RWPE2 (cell line): ENCODE data around the gene NFIX.

Experiments used
- ATAC-seq: fragments of 200-7000 bp; cut with Tn5 transposase; 3 replicates; pipeline ENCODE4 v1.9.1; 2021; ENCODE audit warnings: low read depth
- DNase-seq: peaks from one replicate; pipeline ENCODE4 v3.0.0-alpha.2; 2020; ENCODE audit warnings: low spot score
- H3K27ac ChIP-seq: fragments of 450-650 bp; 2 replicates; pipeline ENCODE4 v1.5.1; 2017; ENCODE audit warnings: mild to moderate bottlenecking; ENCODE audit not compliant: poor library complexity, severe bottlenecking
- H3K27me3 ChIP-seq: fragments of 250-450 bp; sonication (Bioruptor Pico); 2 replicates; pipeline ENCODE4 v1.5.1; 2021; ENCODE audit warnings: mild to moderate bottlenecking, moderate library complexity; ENCODE audit not compliant: insufficient read depth, poor library complexity, severe bottlenecking
- H3K36me3 ChIP-seq: fragments of 250-450 bp; sonication (Bioruptor Pico); 2 replicates; pipeline ENCODE4 v1.5.1; 2020; ENCODE audit warnings: low read depth, mild to moderate bottlenecking, moderate library complexity
- H3K4me1 ChIP-seq: fragments of 250-450 bp; sonication (Bioruptor Pico); 2 replicates; pipeline ENCODE4 v1.5.1; 2021; ENCODE audit warnings: mild to moderate bottlenecking, moderate library complexity; ENCODE audit not compliant: insufficient read depth, poor library complexity, severe bottlenecking
- H3K4me3 ChIP-seq: fragments of 250-450 bp; sonication (Bioruptor Pico); 2 replicates; pipeline ENCODE4 v1.5.1; 2021; ENCODE audit warnings: mild to moderate bottlenecking, moderate library complexity; ENCODE audit not compliant: severe bottlenecking
- H3K9me3 ChIP-seq: fragments of 250-450 bp; sonication (Bioruptor Pico); 2 replicates; pipeline ENCODE4 v1.5.1; 2021; ENCODE audit warnings: mild to moderate bottlenecking, moderate library complexity; ENCODE audit not compliant: severe bottlenecking
- CTCF ChIP-seq: fragments of 450-650 bp; IDR thresholded peaks from one replicate; pipeline ENCODE4 v1.5.1; 2017; ENCODE audit warnings: mild to moderate bottlenecking, moderate library complexity; ENCODE audit not compliant: poor library complexity, severe bottlenecking

NFIX gene

GRCh38 chr19:13029301-13029880 is 34.1 kb downstream of the NFIX start:
- H3K27ac ChIP-seq = no peak overlapping the region
- DNase-seq = no peak
- no peak for ATAC-seq
- TF ChIP-seq CTCF = no peak
- peaks cover 35% of the 10 kb centered on the region for H3K4me1 ChIP-seq
- H3K27me3 ChIP-seq = no peaks in the 10 kb centered on the region
- no peak overlapping the region for H3K4me3 ChIP-seq
- H3K9me3 ChIP-seq = no peaks in the 10 kb centered on the region
- H3K36me3 ChIP-seq = peaks cover 24% of the 10 kb centered on the region

GRCh38 chr19:13029893-13030292 is 34.6 kb downstream of the NFIX start:
- peaks cover 40% of the 10 kb centered on the region for H3K4me1 ChIP-seq
- H3K36me3 ChIP-seq = peaks cover 24% of the 10 kb centered on the region
- TF ChIP-seq CTCF = peak; percentile 68
- no peak overlapping the region for H3K27ac ChIP-seq
- DNase-seq (no peak), ATAC-seq (no peak)
- H3K27me3 ChIP-seq = no peaks in the 10 kb centered on the region
- no peak overlapping the region for H3K4me3 ChIP-seq
- H3K9me3 ChIP-seq = no peaks in the 10 kb centered on the region

- Histone ChIP-seq H3K4me3 (no peak overlapping the region), H3K9me3 (no peaks in the 10 kb centered on the region), H3K27ac (peak overlapping the region; percentile 14), H3K36me3 (peaks cover 13% of the 10 kb centered on the region), H3K4me1 (peaks cover 48% of the 10 kb centered on the region), H3K27me3 (no peaks in the 10 kb centered on the region)
- ATAC-seq = peak; percentile 40
- DNase-seq = no peak
- no peak for TF ChIP-seq CTCF
These were observed 36.8 kb downstream of the NFIX start for GRCh38 chr19:13031917-13032623.

- Histone ChIP-seq H3K4me3 (no peak overlapping the region), H3K9me3 (no peaks in the 10 kb centered on the region), H3K27me3 (no peaks in the 10 kb centered on the region), H3K36me3 (peaks cover 7% of the 10 kb centered on the region), H3K27ac (peak overlapping the region; percentile 14), H3K4me1 (peaks cover 53% of the 10 kb centered on the region)
- ATAC-seq (no peak), DNase-seq (no peak)
- no peak for TF ChIP-seq CTCF
These were observed 37.6 kb downstream of the NFIX start for GRCh38 chr19:13032837-13033236.

- H3K9me3 ChIP-seq = no peaks in the 10 kb centered on the region
- H3K27me3 ChIP-seq = no peaks in the 10 kb centered on the region
- DNase-seq (no peak), ATAC-seq (no peak)
- peaks cover 11% of the 10 kb centered on the region for H3K36me3 ChIP-seq
- H3K4me1 ChIP-seq = peaks cover 53% of the 10 kb centered on the region
- peak overlapping the region; percentile 64 for H3K27ac ChIP-seq
- TF ChIP-seq CTCF = no peak
- H3K4me3 ChIP-seq = no peak overlapping the region
These were observed 38.0 kb downstream of the NFIX start for GRCh38 chr19:13033244-13033643.
